Subcutaneous abdominal adipose tissue (tissue), 5 donors: ENCODE data around the gene NANOS3.
"Not testable (repeated sequence)": the region's sequence is repeated elsewhere in the genome, so short reads cannot be mapped to it uniquely, and the experiment has no call there.

Source experiments
- H3K27ac ChIP-seq: one replicate; pipeline ENCODE4 v1.7.0; 2013; ENCODE audit warnings: low read depth, mild to moderate bottlenecking, inconsistent platforms, low read length, moderate library complexity
- H3K27me3 ChIP-seq, 5 donors: one replicate each; pipeline ENCODE4 v1.7.0; 2013; ENCODE audit warnings: low read length in 5 of 5, inconsistent platforms in 1 of 5; ENCODE audit not compliant: control insufficient read depth in 5 of 5, insufficient read depth in 4 of 5
- H3K36me3 ChIP-seq, 5 donors: one replicate each; pipeline ENCODE4 v1.7.0; 2013; ENCODE audit warnings: low read length in 5 of 5; ENCODE audit not compliant: control insufficient read depth in 5 of 5, insufficient read depth in 5 of 5
- H3K4me1 ChIP-seq, 5 donors: one replicate each; pipeline ENCODE4 v1.7.0; 2013; ENCODE audit warnings: low read length in 5 of 5, mild to moderate bottlenecking in 3 of 5, moderate library complexity in 1 of 5; ENCODE audit not compliant: control insufficient read depth in 5 of 5, insufficient read depth in 5 of 5
- H3K4me3 ChIP-seq, 5 donors: one replicate each; pipeline ENCODE4 v1.7.0; 2013; ENCODE audit warnings: low read length in 5 of 5, low read depth in 1 of 5
- H3K9ac ChIP-seq, 5 donors: one replicate each; pipeline ENCODE4 v1.7.0; 2013; ENCODE audit warnings: low read length in 5 of 5, mild to moderate bottlenecking in 4 of 5, moderate library complexity in 3 of 5
- H3K9me3 ChIP-seq, 5 donors: one replicate each; pipeline ENCODE4 v1.7.0; 2013; ENCODE audit warnings: low read length in 5 of 5; ENCODE audit not compliant: control insufficient read depth in 5 of 5
- donor health status: healthy.
- donor health status: healthy.
- donor health status: healthy.
- donor health status: healthy.
- donor health status: healthy.

Gene NANOS3

GRCh38 chr19:13852171-13852707, 24.7 kb upstream of the NANOS3 start:
- not testable (repeated sequence) for H3K9me3 ChIP-seq, H3K27me3 ChIP-seq, H3K4me3 ChIP-seq, H3K9ac ChIP-seq, H3K36me3 ChIP-seq
- Histone ChIP-seq H3K27ac (peak overlapping the region; percentile 91), H3K4me1 (peaks cover 15 to 36% (median 35%) of the 10 kb centered on the region in 5 donors)

GRCh38 chr19:13856497-13856896, 20.4 kb upstream of the NANOS3 start:
- Histone ChIP-seq H3K36me3 (no peaks in the 10 kb centered on the region), H3K4me1 (peaks cover 5 to 10% (median 9%) of the 10 kb centered on the region in 5 donors), H3K9me3 (no peaks in the 10 kb centered on the region)

DNA sequence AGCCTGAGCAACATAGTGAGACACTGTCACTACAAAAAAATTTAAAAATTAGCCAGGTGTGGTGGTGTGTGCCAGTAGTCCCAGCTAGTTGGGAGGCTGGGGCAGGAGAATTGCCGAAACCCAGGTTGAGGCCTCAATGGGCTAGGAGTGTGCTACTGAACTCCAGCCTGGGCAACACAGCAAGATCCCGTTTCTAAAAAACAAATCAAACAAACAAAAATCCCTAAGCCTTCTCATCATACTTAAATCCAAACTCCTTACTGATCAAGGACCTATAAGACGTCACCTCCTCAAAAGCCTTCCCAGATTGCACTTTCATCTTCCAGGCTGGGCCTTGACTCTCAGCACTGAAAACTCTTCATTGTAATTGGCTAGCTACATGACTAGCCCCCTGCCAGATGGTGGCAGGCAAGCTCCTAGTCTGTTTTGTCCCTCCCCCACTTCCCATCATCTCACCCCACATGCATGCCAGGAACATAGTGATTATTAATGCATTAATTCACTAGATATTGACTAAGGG, 17.5 kb upstream of the NANOS3 start:
- no peak overlapping the region for H3K27ac ChIP-seq
- H3K4me1 ChIP-seq = peaks cover 9 to 21% (median 14%) of the 10 kb centered on the region in 5 donors
- H3K9me3 ChIP-seq = no peaks in the 10 kb centered on the region
- H3K9ac ChIP-seq = no peak overlapping the region
- peaks cover 0 to 4% (median 0%) of the 10 kb centered on the region in 5 donors for H3K27me3 ChIP-seq
- H3K36me3 ChIP-seq = no peaks in the 10 kb centered on the region
- no peak overlapping the region for H3K4me3 ChIP-seq

More at GRCh38 chr19:13856497-13856896, 20.4 kb upstream of the NANOS3 start:
- Histone ChIP-seq H3K9ac (no peak overlapping the region), H3K27me3 (no peaks in the 10 kb centered on the region), H3K4me3 (no peak overlapping the region), H3K27ac (no peak overlapping the region)

DNA sequence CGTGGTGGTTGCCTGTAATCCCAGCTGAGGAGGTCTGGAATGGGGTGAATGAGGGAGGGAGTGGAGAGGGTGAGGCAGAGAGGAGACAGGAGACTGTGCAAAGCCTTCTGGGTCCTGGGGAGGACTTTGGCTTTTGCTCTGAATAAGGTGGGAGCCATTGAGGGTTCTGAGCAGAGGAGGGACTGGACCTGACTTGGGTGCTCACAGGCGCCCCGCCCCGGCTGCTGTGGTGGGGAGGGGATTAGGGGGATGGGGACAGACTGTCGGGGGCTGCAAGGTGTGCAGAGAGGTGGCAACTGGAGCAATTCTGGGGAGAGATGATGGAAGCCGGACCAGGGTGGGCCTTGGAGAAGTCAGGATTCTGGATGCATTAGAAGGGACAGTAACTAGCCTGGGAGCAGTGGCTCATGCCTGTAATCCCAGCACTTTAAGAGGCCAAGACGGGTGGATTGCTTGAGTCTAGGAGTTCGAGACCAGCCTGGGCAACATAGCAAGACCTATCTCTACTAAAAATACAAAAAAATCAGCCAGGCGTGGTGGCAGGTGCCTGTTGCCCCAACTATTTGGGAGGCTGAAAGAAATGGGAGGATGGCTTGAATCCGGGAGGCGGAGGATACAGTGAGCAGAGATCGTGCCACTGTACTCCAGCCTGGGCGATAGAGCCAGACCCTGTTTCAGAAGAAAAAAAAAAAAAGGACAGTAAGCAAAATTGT, 16.1 kb upstream of the NANOS3 start:
- no peaks in the 10 kb centered on the region for H3K36me3 ChIP-seq
- H3K4me1 ChIP-seq = peaks cover 9 to 26% (median 18%) of the 10 kb centered on the region in 5 donors
- peak overlapping the region in 4 of 5 donors; percentile 62 to 72 (median 66) for H3K4me3 ChIP-seq
- H3K9me3 ChIP-seq = no peaks in the 10 kb centered on the region
- peak overlapping the region; percentile 97 for H3K27ac ChIP-seq
- peak overlapping the region in 4 of 5 donors; percentile 71 to 100 (median 78) for H3K9ac ChIP-seq
- peaks cover 0 to 4% (median 0%) of the 10 kb centered on the region in 5 donors for H3K27me3 ChIP-seq

DNA sequence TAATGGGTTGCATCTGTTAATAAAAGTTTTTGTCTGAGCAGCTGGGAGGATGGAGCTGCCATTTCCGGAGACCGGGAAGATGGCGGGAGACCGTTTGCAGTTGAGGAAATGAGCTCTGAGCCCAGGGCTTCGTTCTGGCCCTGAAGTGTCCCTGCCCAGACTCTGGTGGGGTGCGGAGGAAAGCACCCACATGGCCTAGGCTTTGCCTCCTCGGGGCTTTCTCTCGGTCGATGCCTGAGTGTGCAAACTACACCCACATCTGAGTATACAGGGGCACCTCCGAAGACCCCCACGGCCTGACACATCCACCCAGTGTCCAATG, 15.6 kb upstream of the NANOS3 start:
- no peaks in the 10 kb centered on the region for H3K9me3 ChIP-seq
- peaks cover 0 to 4% (median 0%) of the 10 kb centered on the region in 5 donors for H3K27me3 ChIP-seq
- H3K27ac ChIP-seq = peak overlapping the region; percentile 97
- peak overlapping the region; percentile 71 to 100 (median 81) for H3K9ac ChIP-seq
- peak overlapping the region; percentile 44 to 72 (median 64) for H3K4me3 ChIP-seq
- H3K36me3 ChIP-seq = no peaks in the 10 kb centered on the region
- peaks cover 9 to 30% (median 23%) of the 10 kb centered on the region in 5 donors for H3K4me1 ChIP-seq

DNA sequence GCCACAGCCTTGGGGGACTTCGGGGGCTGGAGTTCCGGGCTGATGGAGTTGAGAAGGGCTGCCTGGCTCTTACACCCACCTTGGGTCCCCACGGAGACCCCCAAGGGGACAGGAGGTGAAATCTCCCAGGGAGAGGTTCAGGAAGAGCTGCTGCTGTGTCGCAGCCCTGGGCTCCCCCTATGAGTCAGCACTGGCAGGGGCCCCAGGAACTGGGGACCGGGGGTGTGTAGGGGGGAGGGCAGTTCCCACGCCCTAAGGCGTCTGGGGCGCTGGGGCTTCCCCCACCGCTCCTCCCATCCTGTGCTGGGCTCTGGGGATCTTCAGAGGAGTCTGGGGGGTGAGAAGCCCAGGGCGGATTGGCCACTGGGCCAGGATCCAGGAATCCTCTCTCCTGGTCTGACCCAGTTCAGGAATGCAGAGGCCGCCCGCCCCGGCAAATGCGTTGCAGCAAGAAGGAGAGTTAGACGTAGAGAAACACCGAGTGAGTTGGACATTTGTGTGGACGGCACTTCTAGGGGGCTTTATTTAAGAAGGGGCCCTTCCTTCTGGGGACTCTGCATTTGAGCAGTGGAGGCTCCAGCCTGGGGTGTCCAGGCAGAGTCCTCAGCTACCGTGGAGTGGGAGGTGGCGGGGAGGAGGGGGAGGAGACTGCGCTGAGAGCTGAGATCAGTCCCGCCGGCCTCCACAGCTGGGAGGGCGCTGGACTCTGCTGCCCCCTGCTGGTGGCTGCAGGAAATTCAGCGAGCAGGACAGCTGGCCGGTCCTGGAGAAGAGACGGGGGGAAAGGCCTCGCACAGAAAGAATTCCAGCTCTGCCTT, 15.0 kb upstream of the NANOS3 start:
- Histone ChIP-seq H3K36me3 (no peaks in the 10 kb centered on the region), H3K9me3 (no peaks in the 10 kb centered on the region), H3K27me3 (peaks cover 0 to 4% (median 0%) of the 10 kb centered on the region in 5 donors), H3K27ac (peak overlapping the region; percentile 97), H3K4me1 (peaks cover 9 to 32% (median 25%) of the 10 kb centered on the region in 5 donors), H3K4me3 (peak overlapping the region; percentile 62 to 77 (median 69)), H3K9ac (peak overlapping the region; percentile 71 to 100 (median 81))

GRCh38 chr19:13864046-13864666, 12.8 kb upstream of the NANOS3 start:
- Histone ChIP-seq H3K4me3 (no peak overlapping the region), H3K27me3 (peaks cover 0 to 4% (median 0%) of the 10 kb centered on the region in 5 donors), H3K9me3 (no peaks in the 10 kb centered on the region), H3K36me3 (no peaks in the 10 kb centered on the region), H3K27ac (no peak overlapping the region), H3K9ac (no peak overlapping the region), H3K4me1 (peaks cover 9 to 32% (median 25%) of the 10 kb centered on the region in 5 donors)

GRCh38 chr19:13864667-13865570, 12.0 kb upstream of the NANOS3 start:
- Histone ChIP-seq H3K4me3 (peak overlapping the region in 3 of 5 donors; percentile 62 to 69 (median 67)), H3K27me3 (peaks cover 0 to 4% (median 0%) of the 10 kb centered on the region in 5 donors), H3K36me3 (no peaks in the 10 kb centered on the region), H3K27ac (no peak overlapping the region), H3K9ac (no peak overlapping the region), H3K4me1 (peaks cover 9 to 32% (median 25%) of the 10 kb centered on the region in 5 donors), H3K9me3 (no peaks in the 10 kb centered on the region)
